Prostate gland (tissue), 2 donors: ENCODE data around the gene CDK16. TPM values are rescaled to one million over a fixed set of nuclear protein-coding genes. Genes with fewer than 3 reads are reported as not detected.

Experiments used
- DNase-seq: peaks from one replicate; pipeline ENCODE4 v3.0.0-alpha.2; 2019; ENCODE audit warnings: low spot score
- H3K27ac ChIP-seq, 2 donors: fragments of 200-600 bp; sonication (generic); 2 replicates each; pipeline ENCODE4 v1.5.1; 2017 to 2019
- H3K27me3 ChIP-seq: fragments of 200-600 bp; sonication (generic); replicated peaks from 2 replicates; pipeline ENCODE4 v1.5.1; 2019; ENCODE audit not compliant: insufficient read depth
- H3K36me3 ChIP-seq, 2 donors: fragments of 200-600 bp; sonication (generic); 1 replicate in 1 of 2; 2 replicates in 1 of 2; pipeline versions ENCODE4 v1.5.1 to v1.8.1; 2017 to 2019
- H3K4me1 ChIP-seq: fragments of 200-600 bp; sonication (generic); replicated peaks from 2 replicates; pipeline ENCODE4 v1.5.1; 2019
- H3K4me3 ChIP-seq, 2 donors: fragments of 200-600 bp; sonication (generic); 2 replicates each; pipeline ENCODE4 v1.5.1; 2017 to 2019
- H3K9me3 ChIP-seq: fragments of 200-600 bp; sonication (generic); 2 replicates; pipeline ENCODE4 v1.5.1; 2017
- CTCF ChIP-seq, 4 experiments: fragments of 200-600 bp in 2 of 4; fragments of 450-650 bp in 2 of 4; sonication (generic) in 2 of 4; IDR thresholded peaks; 1 replicate in 3 of 4; 2 replicates in 1 of 4; pipeline ENCODE4 v1.5.1; 2016 to 2019; ENCODE audit warnings: antibody characterized with exemption in 4 of 4, mild to moderate bottlenecking in 2 of 4, moderate library complexity in 2 of 4
- POLR2A ChIP-seq: fragments of 450-650 bp; IDR thresholded peaks from one replicate; pipeline ENCODE4 v1.6.1; 2016; ENCODE audit warnings: antibody characterized with exemption, mild to moderate bottlenecking
- POLR2AphosphoS5 ChIP-seq: sonication (generic); formaldehyde crosslinking; IDR thresholded peaks from one replicate; pipeline ENCODE4 v1.6.1; 2017; ENCODE audit warnings: antibody characterized with exemption
- WGBS: methylation state at CpG from one replicate; pipeline ENCODE4 v1.1.5; 2018; 5-methylcytosine and 5-hydroxymethylcytosine counted together
- intact Hi-C: fragments of 100-400 bp; cut with DNase I; formaldehyde crosslinking; loops from one replicate; pipeline ENCODE4 v1.14.2; 2022
- total RNA-seq, 2 donors: library from RNA; depleted of rRNA; stranded (reverse); fragments of >200 nt; gene quantifications; one replicate each; pipeline ENCODE4 v1.1.0, GENCODE V29; 2016

CDK16 gene
- total RNA-seq, 2 donors from 2014 or later = 63.5 to 173 TPM

- 97% methylated on average over 12 of the region's 12 CpGs for WGBS
- Histone ChIP-seq H3K4me1 (no peaks in the 10 kb centered on the region), H3K36me3 (no peaks in the 10 kb centered on the region), H3K27me3 (no peaks in the 10 kb centered on the region), H3K4me3 (no peak overlapping the region), H3K27ac (no peak overlapping the region), H3K9me3 (no peaks in the 10 kb centered on the region)
- no peak for DNase-seq
- no peak for TF ChIP-seq POLR2A
- TF ChIP-seq CTCF (IDR thresholded peaks at IDR 0.05) = no peak
- TF ChIP-seq POLR2AphosphoS5 = no peak
- intact Hi-C loops = no loop called here
Observed at GRCh38 chrX:47239898-47240545, 21.5 kb downstream of the CDK16 start.

GRCh38 chrX:47240619-47241018 is 22.1 kb downstream of the CDK16 start:
- no peak for DNase-seq
- no peak for TF ChIP-seq CTCF (IDR thresholded peaks at IDR 0.05)
- no peak for TF ChIP-seq POLR2AphosphoS5
- no peak for TF ChIP-seq POLR2A
- Histone ChIP-seq H3K4me1 (no peaks in the 10 kb centered on the region), H3K27me3 (no peaks in the 10 kb centered on the region), H3K9me3 (no peaks in the 10 kb centered on the region), H3K36me3 (no peaks in the 10 kb centered on the region), H3K4me3 (no peak overlapping the region), H3K27ac (no peak overlapping the region)
- intact Hi-C loops = no loop called here
- 88% methylated on average over 7 of the region's 7 CpGs for WGBS

GRCh38 chrX:47241201-47242011 is 22.9 kb downstream of the CDK16 start:
- TF ChIP-seq POLR2AphosphoS5 (no peak), POLR2A (no peak), CTCF (IDR thresholded peaks at IDR 0.05) (no peak)
- DNase-seq = no peak
- Histone ChIP-seq H3K27me3 (no peaks in the 10 kb centered on the region), H3K4me3 (no peak overlapping the region), H3K9me3 (no peaks in the 10 kb centered on the region), H3K36me3 (no peaks in the 10 kb centered on the region), H3K4me1 (no peaks in the 10 kb centered on the region), H3K27ac (no peak overlapping the region)
- WGBS = 97% methylated on average over 10 of the region's 18 CpGs
- intact Hi-C loops = no loop called here

GRCh38 chrX:47242321-47242720 is 23.8 kb downstream of the CDK16 start:
- no peaks in the 10 kb centered on the region for H3K4me1 ChIP-seq
- 91% methylated on average over 10 of the region's 10 CpGs for WGBS
- no peaks in the 10 kb centered on the region for H3K9me3 ChIP-seq
- no peaks in the 10 kb centered on the region for H3K36me3 ChIP-seq
- no peak overlapping the region for H3K27ac ChIP-seq
- intact Hi-C loops = no loop called here
- DNase-seq = no peak
- H3K27me3 ChIP-seq = no peaks in the 10 kb centered on the region
- TF ChIP-seq POLR2AphosphoS5 (no peak), POLR2A (no peak), CTCF (IDR thresholded peaks at IDR 0.05) (no peak)
- no peak overlapping the region for H3K4me3 ChIP-seq
